HG02885 (cell line): Measurements from ENCODE around the gene MYH9.
"Not testable (repeated sequence)": the region's sequence is repeated elsewhere in the genome, so short reads cannot be mapped to it uniquely, and the experiment has no call there.

Experiments
- ATAC-seq: cut with Tn5 transposase; IDR thresholded peaks from one replicate; pipeline ENCODE4 v1.9.1; 2021; ENCODE audit warnings: mild to moderate bottlenecking; ENCODE audit not compliant: unreplicated experiment, poor library complexity

Gene MYH9

DNA sequence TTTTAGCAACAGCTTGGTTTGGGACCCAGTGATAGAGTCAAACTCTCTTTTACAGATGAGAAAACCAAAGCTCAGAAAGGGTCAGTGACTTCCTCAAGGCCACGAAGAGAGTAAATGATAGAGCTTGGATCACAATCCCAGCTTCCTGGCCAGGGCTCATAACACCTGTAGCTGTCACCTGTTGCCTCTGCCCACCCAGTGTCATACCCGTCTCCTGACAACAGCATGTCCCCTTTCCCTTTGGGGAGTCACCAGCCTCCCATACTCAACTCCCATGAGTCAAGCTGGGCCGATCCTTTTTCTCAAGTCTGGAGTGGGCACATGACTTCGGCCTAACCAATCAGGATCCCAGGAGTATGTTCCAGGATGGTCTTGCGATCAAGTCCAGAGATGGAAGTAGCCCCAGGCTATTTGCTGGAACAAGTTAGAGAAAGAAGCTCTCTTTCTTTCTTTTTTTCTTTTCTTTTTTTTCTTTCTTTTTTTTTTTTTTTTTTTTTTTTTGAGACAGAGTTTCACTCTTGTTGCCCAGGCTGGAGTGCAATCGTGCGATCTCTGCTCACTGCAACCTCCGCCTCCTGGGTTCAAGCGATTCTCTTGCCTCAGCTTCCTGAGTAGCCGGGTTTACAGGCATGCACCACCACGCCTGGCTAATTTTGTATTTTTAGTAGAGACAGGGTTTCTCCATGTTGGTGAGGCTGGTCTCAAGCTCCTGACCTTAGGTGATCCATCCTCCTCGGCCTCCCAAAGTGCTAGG is 27.8 kb upstream of the MYH9 start:
- ATAC-seq = no peak

DNA sequence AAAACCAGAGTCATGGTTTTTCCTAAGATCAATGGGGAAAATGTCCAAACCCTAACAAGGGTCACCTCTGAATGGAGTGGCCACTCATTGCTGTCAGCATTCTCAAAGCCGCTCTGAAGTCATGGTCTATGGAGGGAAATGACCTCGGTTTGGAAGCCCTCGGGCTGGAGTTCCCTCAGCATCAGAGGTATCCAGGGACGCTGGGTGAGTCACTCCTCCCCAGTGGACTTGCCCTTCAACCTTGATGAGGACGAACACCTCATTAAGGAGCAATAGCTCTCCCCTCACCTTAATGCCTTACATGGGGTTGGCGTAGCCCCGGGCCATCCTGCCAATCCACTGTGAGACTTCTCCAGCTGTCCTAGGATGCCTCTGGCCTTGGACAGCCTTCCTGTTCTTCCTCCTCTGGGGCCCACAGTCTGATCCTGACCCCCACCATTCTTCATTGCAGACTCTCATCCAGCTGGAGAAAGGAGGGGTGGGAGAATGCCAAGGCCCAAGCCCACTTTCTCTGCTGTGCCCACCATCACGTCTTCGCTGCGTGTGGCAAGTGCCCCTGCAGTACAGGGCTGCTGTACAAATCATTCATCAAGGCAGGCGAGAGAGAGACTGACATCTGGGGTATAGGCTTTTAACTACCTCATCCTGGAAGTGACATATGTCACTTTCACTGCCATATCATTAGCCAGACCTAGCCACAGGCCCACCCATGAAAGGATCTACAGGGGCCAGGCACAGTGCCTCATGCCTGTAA is 25.4 kb upstream of the MYH9 start:
- no peak for ATAC-seq

DNA sequence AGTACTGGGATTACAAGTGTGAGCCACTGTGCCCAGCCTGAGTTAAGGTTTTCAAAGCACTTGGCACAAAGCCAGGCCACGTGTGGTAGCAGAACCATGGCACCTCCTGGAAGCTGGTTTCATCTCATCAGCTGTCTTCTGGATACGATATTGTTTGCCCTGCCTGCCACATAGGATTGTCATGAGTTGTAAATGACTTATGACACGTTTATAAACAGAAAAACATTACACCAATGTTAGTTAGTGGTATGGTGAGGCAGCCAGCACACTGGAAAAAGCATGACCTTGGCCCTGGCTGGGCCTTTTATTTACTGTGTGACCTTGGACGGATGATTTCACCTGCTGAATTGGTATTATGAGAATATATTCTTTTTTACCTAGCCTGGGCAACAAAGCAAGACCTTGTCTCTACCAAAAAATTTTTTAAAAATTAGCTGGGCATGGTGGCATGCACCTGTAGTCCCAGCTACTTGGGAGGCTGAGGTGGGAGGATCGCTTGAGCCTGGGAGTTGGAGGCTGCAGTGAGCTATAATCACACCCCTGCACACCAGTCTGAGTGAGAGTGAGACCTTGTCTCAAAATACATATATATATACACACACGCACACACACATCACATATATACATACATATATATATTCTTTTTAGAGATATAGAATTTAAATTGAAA is 24.0 kb upstream of the MYH9 start:
- no peak for ATAC-seq

DNA sequence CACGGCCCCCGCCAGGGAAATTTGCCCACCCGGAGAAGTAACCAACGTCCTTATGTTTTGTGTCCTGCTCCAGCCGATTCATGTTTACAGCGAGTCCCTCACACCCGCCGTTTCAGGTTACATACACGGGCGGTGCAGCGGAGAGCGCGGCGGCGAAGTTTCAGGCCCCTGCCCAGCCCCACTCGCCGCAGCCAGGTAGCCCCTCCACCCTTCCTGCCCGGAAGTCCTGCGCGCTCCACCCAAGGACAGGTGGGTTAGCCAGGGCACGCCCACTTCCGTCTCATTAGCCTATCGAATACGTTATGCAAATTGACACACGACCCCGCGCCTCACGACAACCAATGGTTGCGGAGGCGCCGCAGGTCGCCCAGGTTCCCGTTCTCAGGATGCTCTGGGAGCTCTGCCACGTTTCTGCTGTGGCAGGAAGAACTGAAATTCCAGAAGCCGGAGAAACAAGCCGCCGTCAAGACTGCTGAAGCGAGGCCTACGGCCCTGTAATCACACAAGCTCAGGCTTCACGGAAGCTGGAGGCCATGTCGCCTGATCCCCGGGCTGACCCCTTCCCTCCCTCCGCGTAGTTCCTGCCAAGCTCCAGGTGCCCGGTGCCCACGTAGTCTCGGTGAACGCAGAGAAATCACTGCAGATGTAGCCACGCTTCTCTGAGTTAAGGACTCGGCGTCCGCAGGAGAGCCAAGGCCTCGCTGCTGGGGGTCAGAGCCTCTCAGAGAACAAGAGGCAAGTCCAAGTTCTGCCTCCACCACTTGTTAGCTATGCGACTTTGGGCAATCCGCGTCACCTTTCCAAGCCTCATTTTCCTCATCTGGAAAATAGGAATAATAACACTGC is 22.4 kb upstream of the MYH9 start:
- ATAC-seq = no peak

DNA sequence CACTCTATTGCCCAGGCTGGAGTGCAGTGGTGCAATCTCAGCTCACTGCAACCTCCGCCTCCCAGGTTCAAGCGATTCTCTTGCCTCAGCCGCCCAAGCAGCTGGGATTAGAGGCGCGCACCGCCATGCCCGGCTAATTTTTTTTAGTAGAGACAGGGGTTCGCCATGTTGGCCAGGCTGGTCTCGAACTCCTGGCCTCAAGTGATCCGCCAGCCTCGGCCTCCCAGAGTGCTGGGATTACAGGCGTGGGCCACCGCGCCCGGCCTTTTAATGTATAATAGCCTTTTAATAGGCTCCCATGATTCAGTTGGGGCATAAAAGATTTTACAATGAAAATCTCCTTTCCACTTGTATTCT is 21.8 kb upstream of the MYH9 start:
- not testable (repeated sequence) for ATAC-seq

DNA sequence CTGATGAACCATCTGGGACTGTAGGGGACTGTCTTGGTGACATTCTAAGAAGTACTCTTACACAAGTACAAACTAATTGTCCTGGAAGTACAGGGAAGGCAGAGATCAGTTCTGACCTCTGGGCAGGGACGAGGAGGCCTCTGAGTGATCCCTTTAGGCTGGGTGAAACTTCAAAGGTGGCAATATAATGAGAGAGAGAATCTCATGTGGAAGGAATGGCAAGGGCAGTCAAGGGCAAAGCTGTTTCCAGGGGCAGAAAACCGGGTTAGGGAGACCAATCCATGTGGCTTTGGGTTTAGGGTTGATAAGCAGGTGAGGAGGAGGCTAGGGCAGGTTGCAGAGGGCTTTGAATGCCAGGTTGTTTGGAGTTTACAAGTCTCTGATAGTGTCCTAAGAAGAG is 21.3 kb upstream of the MYH9 start:
- ATAC-seq = no peak

DNA sequence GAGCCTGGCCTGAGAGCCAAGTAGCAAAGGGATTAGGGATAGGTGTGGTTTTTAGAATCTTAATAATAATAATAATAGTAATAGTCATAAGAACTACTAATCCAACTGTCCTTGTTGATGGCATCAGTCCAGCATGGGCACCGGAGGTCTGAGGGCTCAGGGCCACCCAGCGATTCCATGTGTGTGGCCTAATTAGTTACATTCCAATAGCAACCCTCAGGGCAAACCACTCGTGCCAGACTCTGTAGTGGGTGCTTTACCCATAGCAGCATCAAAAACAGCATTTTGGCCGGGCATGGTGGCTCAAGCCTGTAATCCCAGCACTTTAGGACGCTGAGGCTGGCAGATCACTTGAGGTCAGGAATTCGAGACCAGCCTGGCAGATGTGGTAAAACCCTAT is 19.0 kb upstream of the MYH9 start:
- no peak for ATAC-seq

DNA sequence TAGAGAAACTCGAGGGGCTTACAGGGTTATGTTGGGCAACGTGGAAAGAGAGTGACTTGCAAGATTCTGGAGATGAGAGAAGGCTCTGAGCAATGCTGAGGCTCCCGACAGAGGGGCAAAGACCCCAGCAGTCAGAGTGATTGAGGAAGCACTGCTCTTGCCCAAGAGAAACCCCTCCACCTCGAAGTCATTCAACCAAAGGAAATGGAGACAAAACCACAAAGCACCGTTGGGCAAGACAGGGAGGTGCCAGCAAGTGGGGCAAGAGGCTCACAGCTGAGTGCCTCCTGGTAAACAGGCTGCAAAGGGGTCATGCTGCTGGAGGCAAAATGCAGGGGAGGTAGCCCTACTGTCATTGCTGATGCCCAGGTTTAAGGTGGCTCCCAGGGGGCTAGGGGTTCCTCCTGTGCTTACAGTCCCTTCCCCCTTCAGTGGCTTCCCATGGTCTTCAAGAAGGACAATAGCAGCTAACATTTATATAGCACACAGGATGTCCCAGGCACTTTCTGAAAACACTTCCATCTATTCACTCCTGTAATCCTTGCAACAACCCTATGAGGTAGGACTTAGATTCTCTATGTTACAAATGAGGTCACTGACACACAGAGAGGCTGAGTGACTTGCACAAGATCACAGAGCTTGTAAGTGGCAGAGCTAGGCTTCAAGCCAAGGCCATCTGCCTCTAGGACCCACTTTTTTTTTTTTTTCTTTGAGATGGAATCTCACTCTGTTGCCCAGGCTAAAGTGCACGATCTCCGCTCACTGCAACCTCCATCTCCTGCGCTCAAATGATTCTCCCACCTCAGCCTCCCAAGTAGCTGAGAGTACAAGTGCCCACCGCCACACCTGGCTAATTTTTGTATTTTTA is 18.1 kb upstream of the MYH9 start:
- ATAC-seq = no peak

GRCh38 chr22:36405221-36405661 is 17.5 kb upstream of the MYH9 start:
- ATAC-seq = no peak

DNA sequence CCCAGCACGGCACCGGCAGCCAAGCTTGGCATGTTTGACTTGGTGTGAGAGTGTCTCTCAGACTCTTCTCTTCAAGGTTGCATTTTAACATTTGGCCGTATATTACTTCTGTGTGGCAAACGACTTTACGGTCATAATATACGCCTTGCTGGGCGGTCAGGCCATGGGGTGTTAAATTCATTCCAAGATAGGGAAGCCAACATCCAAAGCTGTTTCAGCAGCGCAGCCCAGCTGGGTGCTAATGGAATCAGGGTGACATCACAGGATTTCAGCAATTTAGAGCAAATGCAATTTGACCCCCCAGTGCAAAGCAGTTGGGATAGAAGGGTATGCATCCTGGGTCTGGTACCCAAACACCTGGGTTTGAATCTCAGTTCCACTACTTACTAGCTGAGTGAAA is 16.7 kb upstream of the MYH9 start:
- ATAC-seq = no peak

- no peak for ATAC-seq
Observed at GRCh38 chr22:36399472-36399778, 11.7 kb upstream of the MYH9 start.

- ATAC-seq = no peak
Observed at GRCh38 chr22:36398601-36399471, 11.1 kb upstream of the MYH9 start.

DNA sequence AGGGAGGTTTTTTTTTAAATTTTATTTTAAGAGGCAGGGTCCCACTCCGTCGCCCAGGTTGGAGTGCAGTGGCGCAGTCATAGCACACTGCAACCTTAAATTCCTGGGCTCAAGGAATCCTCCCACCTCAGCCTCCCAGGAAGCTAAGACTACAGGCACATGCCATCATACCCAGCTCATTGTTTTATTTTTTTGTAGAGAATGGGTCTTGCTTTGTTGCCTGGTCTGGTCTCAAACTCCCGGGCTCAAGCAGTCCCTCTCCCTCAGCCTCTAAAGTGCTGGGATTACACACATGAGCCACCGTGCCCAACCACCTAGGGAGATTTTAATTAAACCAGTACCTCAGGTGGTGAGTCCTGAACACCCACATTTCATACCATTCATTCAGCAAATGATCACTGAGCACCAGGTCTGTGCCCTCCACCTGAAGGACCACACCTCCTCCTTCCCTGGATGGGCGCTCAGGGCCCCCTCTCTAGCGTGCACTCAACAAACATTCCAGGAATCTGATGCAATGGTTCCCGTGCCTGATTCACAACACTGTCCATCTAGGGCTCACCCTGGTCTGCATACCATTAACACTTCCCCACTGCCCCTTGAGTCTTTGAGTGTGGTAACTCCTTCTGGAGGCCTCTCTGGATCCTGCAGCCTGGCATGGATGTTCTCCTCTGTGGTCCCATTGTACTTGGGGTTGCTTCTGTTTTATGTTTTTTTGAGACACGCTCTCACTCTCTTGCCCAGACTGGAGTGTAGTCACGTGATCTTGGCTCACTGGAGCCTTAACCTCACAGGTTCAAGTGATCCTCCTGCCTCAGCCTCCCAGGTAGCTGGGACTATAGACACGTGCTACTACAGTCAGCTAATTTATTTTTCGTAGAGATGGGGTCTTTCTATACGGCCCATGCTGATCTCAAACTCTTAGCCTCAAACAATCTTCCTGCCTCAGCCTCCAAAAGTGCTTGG is 9.6 kb upstream of the MYH9 start:
- ATAC-seq = no peak

DNA sequence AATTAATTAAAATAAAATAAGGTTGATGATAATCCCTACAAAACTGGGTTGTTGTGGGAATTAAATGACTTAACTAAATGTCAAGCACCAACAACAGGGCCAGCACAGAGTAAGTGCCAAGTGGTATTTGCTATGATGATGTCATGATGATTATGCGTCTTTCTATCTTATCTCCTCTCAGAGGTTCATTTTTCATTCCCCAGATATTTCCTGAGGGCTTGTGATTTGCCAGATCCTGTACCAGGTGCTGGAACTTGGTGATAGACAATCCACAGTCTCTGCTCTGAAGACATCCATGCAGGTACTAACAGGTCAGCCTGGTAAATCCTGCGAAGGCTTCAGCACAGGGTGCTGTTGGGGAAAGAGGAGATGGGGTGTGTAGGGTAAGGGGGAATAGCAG is 8.1 kb upstream of the MYH9 start:
- no peak for ATAC-seq

- no peak for ATAC-seq
Observed at GRCh38 chr22:36395055-36395849, 7.5 kb upstream of the MYH9 start.

DNA sequence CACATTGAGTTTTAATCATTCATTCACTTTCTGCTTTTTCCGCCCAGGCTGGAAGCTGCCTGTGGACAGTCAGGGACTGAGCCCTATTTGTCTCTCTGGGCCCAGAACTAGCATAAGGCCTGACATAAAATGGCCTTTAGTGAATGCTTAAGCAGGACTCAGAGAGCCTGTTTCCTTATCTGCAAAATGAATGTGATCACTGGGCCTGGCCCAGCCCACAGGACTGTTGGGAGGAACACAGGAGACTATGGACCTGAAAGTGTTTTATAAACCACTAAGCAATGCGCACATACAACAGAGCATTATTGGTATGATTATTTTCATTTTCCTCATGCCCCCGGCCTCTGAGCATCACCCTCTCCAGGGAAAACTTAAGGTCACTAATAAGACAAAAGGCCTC is 3.9 kb upstream of the MYH9 start:
- no peak for ATAC-seq

DNA sequence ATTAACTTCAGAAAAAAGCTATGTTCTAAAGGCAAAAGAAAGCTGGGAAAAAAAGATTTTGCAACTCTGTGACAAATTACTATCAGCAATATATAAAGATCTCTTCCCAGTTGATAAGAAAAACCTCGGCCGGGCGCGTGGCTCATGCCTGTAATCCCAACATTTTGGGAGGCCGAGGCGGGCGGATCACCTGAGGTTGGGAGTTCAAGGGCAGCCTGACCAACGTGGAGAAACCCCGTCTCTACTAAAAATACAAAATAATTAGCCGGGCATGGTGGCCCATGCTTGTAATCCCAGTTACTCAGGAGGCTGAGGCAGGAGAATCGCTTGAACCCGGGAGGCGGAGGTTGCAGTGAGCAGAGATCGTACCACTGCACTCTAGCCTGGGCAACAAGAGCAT is 1.4 kb upstream of the MYH9 start:
- not testable (repeated sequence) for ATAC-seq
